GM12891 (cell line): ENCODE measurements around the gene BARHL1.
A peak's percentile ranks its signal among the peaks of the same experiment; 100 is the strongest.

Experiments
- DNase-seq: peaks from one replicate; pipeline ENCODE4 v3.0.0; 2011; ENCODE audit warnings: low spot score; ENCODE audit not compliant: insufficient read length
- FAIRE-seq: peaks from 2 replicates; lab custom pipeline; 2011; peaks lifted over from hg19 to GRCh38; lab: Jason Lieb, UNC
- PAX5 ChIP-seq: IDR thresholded peaks from 2 replicates; pipeline ENCODE4 v1.6.1; 2011; ENCODE audit warnings: low read length, moderate library complexity, mild to moderate bottlenecking; ENCODE audit not compliant: insufficient read depth, severe bottlenecking
- POLR2A ChIP-seq: IDR thresholded peaks from 2 replicates; pipeline ENCODE4 v1.6.1; 2011; ENCODE audit warnings: low read depth, low read length, control low read depth
- POLR2AphosphoS5 ChIP-seq: IDR thresholded peaks from 2 replicates; pipeline ENCODE4 v1.6.1; 2011; ENCODE audit warnings: low read depth, low read length, control low read depth
- POU2F2 ChIP-seq: IDR thresholded peaks from 2 replicates; pipeline ENCODE4 v1.6.1; 2011; ENCODE audit warnings: low read depth, mild to moderate bottlenecking, control low read depth, low read length, moderate library complexity
- SPI1 ChIP-seq: IDR thresholded peaks from 2 replicates; pipeline ENCODE4 v1.6.1; 2011; ENCODE audit warnings: low read depth, low read length, control low read depth
- TAF1 ChIP-seq: IDR thresholded peaks from 2 replicates; pipeline ENCODE4 v1.6.1; 2011; ENCODE audit warnings: low read depth, low read length, control low read depth

BARHL1 gene

DNA sequence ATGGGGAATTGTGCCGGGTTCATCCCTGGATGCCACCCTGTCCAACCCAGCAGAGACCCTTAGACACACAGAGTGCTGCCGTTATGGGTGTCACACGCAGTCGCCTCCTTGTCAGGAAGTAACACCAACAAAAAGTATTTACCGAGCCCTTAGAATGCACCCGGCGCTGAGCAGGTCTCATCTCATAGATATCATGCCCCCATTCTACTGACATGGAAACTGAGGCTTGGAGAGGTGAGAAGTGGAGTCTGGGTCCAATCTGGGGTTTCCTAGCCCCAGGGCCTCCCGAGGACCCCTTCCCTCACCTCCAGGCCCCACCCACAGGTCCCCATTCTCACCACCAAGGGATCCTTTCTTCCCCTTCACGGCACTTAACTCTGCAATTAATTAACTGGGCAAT, 36.8 kb upstream of the BARHL1 start:
- FAIRE-seq, result no peak
- DNase-seq, result no peak
- TF ChIP-seq POLR2AphosphoS5 (no peak), POU2F2 (no peak), TAF1 (no peak), PAX5 (no peak), POLR2A (no peak), SPI1 (no peak)

DNA sequence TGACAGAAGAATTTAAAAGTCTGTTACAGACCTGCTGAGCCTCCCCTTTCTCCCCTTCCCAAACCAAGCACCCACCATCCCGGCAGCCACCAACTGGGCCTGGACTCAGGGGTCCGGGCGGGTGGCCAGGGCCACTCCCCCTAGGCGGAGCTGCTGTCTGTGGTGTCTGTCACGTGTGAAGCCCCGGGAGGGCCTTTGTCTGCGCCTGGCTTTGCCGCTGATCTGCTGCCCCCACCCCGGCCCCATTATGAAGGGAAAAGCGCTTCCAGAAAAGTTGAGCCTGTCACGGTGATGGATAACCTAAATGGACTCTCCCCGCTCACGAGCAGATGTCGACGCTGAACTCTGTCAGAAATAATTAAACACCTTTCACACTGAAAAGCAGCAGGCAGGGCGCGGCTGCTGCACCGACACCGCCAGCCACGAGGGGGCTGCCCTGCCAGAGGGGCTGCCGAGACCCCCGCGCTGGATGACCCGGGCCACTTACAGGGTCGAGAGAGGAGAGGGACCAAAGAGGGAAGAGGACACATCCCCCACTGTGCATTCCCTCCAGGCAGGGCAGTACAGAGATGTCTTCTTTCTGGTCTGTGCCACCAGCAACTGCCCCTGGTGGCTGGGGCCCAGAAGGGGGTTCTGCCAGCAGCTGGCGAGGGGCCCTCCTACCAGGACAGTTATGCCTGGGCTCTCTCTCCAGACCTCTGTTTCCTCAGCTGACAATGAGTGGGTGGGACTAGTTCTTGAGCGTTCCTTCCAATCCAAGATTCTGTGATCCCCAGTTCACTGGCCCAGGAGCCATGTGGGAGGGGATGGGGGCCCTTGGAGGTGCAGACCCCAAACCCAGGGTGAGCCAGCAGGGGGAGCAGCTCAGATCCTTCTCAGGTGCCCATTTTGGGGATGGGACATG, 36.0 kb upstream of the BARHL1 start:
- no peak for FAIRE-seq
- TF ChIP-seq TAF1, result no peak
- TF ChIP-seq POLR2A, result no peak
- TF ChIP-seq POLR2AphosphoS5, result no peak
- TF ChIP-seq SPI1, result no peak
- TF ChIP-seq PAX5, result no peak
- no peak for TF ChIP-seq POU2F2
- DNase-seq, result peak; percentile 36

DNA sequence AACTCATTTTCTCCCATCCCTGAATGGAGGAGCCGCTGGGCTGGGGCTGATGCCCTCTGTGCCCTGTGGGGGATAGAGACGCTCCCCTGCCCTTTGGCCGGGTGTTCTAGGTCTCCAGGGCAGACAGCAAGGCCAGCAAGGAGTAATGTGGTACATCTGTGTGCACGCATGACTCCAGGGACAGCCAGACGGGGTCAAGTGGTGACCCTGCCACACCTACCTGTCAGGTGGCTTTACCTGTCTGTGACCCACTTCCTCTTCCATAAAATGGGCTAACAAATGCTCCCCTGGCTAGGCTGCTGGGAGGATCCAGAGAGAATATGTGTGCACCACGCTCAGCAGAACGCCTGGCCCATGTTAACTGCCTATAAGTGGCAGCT, 35.4 kb upstream of the BARHL1 start:
- no peak for FAIRE-seq
- DNase-seq, result no peak
- no peak for TF ChIP-seq SPI1
- no peak for TF ChIP-seq POU2F2
- no peak for TF ChIP-seq POLR2AphosphoS5
- TF ChIP-seq POLR2A, result no peak
- TF ChIP-seq PAX5, result no peak
- TF ChIP-seq TAF1, result no peak

DNA sequence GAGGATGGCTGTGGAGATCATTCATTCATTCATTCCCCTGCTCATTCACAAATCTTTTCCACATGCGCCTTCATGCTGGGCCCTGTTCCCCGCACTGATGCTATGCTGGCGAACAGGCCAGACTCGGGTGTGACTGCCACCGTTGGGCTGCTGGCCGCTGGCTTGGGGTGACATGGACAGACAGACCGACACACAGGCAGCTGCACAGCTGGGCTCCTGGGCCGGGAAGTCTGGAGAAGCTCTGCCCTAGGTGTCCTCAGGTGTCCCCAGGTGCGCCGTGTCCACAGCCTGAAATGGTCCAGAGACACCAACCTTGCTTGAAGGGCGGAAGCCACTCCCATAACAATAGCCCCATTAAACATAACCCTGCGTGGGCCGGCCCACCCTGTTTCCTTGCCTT, 35.0 kb upstream of the BARHL1 start:
- no peak for TF ChIP-seq POU2F2
- no peak for TF ChIP-seq PAX5
- no peak for TF ChIP-seq POLR2A
- no peak for TF ChIP-seq SPI1
- TF ChIP-seq POLR2AphosphoS5, result no peak
- no peak for TF ChIP-seq TAF1
- no peak for FAIRE-seq

DNA sequence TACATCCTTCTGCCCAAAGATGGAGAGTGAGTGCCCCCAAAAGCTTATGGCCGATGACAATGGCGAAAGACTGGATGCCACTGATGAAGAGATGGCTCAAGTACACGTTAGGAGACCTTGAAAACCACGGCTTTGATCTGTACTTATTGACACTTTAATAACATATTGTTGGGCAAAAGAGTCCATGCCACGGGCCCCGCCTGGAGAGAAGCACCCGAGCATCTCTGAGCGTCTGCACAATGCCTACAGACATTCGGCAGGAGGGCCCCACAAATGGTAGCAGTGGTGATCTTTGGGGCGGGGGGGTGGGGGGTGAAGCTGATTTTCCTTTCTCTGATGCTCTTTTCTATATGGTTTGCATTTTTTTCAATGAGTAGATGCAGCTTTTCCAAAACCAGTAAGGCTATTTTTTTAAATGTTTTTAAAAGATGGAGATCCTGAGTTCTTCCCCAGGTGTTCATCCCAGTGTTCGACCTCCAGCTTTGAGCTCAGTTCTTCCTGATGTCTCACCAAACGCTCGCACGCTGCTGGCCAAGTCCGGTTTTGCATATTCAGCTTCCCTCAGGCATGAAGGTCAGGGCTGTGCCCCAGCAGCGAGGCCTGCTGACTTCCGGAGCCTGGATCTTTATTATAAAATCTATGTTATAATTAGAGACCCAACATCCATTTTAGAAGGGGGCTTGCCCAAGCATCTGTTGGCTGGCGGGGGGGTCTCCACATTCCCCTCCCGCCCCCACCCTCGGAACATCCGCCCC, 34.3 kb upstream of the BARHL1 start:
- no peak for FAIRE-seq
- no peak for TF ChIP-seq POLR2A
- no peak for TF ChIP-seq PAX5
- no peak for TF ChIP-seq POLR2AphosphoS5
- no peak for TF ChIP-seq TAF1
- DNase-seq, result no peak

More for the DNA sequence above, 35.0 kb upstream of the BARHL1 start:
- DNase-seq, result no peak

DNA sequence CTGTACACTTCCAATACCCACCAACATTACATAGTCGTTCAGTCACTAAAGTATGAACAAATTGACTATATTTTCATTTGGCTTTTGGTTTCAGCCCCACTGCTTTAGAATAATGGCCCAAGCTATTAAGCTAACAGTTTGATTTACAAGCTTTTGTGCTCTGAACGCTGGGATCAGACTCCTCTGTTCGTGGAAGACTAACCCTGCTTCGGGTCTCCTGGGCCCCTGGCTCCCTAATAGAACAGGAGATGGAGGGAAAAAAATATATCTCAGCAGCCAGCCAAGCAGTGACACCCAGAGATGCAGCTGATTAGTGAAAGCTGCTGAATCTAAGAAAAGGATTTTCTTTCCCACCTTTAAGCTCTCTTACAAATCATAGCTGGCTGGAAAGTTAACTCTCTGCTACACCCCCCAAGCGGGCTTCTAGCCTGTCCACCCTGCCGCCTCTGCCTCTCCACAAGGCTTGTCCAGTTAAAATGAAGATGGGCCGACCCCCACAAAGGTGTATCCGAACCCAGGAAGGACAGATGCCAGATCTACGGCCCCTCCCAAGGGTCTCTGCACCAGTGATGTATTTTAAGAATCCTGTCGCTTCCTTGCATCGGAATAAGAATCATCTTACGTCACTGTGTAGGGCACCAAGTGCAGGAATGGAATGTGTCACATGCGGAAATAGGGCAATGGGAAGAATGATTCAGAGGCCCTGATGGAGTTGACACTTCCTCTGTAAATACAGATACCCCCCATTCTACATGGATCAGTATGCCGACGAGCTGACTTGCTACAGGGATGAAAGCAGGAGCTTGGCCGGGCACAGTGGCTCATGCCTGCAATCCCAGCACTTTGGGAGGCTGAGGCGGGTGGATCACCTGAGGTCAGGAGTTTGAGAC, 33.4 kb upstream of the BARHL1 start:
- no peak for TF ChIP-seq SPI1
- no peak for TF ChIP-seq POU2F2
- TF ChIP-seq POLR2AphosphoS5, result no peak
- TF ChIP-seq PAX5, result no peak
- no peak for TF ChIP-seq TAF1
- no peak for TF ChIP-seq POLR2A
- FAIRE-seq (no peak), DNase-seq (no peak)

DNA sequence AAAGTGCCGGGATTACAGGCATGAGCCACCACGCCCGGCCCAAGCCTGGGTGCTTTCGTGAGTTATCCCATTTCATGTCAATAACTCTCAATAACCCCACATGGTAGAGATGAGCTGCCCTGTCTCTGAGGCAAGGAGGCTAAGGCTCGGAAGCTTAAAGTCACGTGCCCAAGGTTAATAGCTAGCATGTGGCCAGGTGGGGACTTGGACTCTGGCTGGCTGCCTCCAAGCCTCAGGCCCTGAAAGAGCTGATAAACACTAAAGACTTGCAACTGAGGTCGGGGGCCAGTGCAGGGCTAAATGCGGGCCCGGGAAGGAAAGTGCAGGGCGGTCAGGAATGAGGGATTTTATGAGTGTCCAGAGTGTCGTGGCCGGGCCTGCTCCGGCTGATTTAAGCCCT, 30.9 kb upstream of the BARHL1 start:
- TF ChIP-seq POLR2A, result no peak
- DNase-seq (no peak), FAIRE-seq (no peak)

DNA sequence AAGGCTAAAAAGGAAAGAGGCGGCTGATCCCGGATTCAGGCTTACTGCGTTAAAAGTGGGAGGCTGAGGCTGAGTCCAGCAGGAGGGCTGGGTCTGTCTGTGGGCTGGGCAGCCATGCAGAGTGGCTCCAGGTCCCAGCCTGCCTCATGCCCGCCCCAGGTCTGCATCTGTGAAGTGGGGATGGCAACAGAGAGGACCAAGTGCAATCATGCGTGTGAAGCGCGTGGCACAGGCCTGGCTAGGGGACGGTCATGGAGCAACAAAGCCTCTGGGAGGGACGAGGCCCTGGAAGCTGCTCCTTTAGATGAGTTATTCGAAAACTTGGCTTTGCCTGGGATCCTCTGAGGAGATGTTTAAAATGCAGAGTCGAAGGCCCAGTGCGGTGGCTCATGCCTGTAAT, 30.4 kb upstream of the BARHL1 start:
- FAIRE-seq (no peak), DNase-seq (no peak)
- TF ChIP-seq PAX5 (no peak), TAF1 (no peak), POLR2AphosphoS5 (no peak), POLR2A (no peak), POU2F2 (no peak), SPI1 (no peak)

DNA sequence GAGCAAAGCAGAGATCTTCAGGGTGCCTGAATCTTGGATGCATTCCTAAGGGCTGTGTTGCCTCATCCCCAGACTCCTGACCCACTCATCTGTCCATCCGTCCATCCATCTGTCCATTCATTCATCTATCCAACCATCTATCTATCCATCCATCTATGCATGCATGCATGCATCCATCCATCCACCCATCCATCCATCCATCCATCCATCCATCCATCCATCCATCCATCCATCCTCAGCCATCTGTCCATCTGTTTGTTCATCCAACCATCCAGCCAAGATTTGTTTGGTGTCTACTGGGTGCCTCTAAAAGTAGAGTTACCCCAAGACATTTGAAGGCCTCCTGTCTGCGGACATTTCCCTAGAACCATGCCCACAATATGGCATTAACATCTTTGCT, 27.7 kb upstream of the BARHL1 start:
- TF ChIP-seq PAX5, result no peak
- no peak for TF ChIP-seq POLR2A
- TF ChIP-seq SPI1, result no peak
- no peak for TF ChIP-seq TAF1
- TF ChIP-seq POLR2AphosphoS5, result no peak
- TF ChIP-seq POU2F2, result no peak
- no peak for DNase-seq
- no peak for FAIRE-seq
